ENCODE data around the gene HSF5.

Gene HSF5

GRCh38 chr17:58382872-58383242, 105.4 kb downstream of the HSF5 start:
- Histone ChIP-seq H3K9ac (ENCODE audit: low read length) (no peak overlapping the region), H3K27ac (ENCODE audit: low read depth, low read length) (no peak overlapping the region), H3K27me3 (ENCODE audit: control insufficient read depth, insufficient read depth, low read length) (no peaks in the 10 kb centered on the region), H3K36me3 (ENCODE audit: control insufficient read depth, insufficient read depth, low read length) (no peaks in the 10 kb centered on the region), H3K9me3 (ENCODE audit: control insufficient read depth, insufficient read depth, low read depth, low read length) (no peaks in the 10 kb centered on the region), H3K4me1 (ENCODE audit: control insufficient read depth, insufficient read depth, low read length) (peaks cover 36% of the 10 kb centered on the region), H3K4me3 (ENCODE audit: low read depth, low read length) (no peak overlapping the region)

DNA sequence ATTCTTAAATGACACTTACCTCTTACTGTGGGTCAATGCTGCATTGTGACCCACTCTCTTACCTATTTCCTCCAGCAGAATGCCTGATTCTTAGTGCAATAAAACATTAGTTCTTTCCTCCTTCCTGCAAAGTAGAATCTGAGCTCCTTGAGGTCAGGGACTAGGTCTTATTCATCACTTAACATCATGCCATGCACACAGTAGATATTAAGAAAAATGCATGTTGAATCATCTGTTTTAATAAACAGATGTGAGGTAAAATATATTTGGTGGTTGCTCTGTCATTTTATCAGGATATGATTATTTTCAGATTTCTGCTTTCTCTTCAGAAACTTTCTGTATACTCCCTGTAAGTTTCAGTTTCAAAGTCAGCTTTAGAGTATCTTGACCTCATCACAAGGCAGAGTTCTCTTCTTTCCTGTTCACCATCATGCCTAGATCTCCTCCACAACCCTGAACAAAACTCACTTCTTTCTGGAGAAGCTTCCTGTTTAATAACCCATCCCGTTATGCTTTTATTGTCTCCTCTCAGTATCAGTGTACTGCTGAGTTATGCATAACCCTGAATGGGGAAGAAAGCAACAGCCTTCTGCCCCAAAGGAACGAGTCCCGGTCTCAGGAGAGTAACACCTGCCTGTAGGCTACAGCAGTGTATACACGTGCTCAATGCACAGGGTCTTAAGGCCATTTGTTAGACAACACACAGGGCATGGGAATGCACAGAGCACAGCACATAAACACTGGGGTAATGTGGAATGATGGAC, 105.9 kb downstream of the HSF5 start:
- no peak overlapping the region for H3K27ac ChIP-seq (ENCODE audit: low read depth, low read length)
- H3K9ac ChIP-seq (ENCODE audit: low read length), result no peak overlapping the region
- H3K27me3 ChIP-seq (ENCODE audit: control insufficient read depth, insufficient read depth, low read length), result no peaks in the 10 kb centered on the region
- no peak overlapping the region for H3K4me3 ChIP-seq (ENCODE audit: low read depth, low read length)
- no peaks in the 10 kb centered on the region for H3K36me3 ChIP-seq (ENCODE audit: control insufficient read depth, insufficient read depth, low read length)
- H3K4me1 ChIP-seq (ENCODE audit: control insufficient read depth, insufficient read depth, low read length), result peaks cover 38% of the 10 kb centered on the region
- H3K9me3 ChIP-seq (ENCODE audit: control insufficient read depth, insufficient read depth, low read depth, low read length), result no peaks in the 10 kb centered on the region

DNA sequence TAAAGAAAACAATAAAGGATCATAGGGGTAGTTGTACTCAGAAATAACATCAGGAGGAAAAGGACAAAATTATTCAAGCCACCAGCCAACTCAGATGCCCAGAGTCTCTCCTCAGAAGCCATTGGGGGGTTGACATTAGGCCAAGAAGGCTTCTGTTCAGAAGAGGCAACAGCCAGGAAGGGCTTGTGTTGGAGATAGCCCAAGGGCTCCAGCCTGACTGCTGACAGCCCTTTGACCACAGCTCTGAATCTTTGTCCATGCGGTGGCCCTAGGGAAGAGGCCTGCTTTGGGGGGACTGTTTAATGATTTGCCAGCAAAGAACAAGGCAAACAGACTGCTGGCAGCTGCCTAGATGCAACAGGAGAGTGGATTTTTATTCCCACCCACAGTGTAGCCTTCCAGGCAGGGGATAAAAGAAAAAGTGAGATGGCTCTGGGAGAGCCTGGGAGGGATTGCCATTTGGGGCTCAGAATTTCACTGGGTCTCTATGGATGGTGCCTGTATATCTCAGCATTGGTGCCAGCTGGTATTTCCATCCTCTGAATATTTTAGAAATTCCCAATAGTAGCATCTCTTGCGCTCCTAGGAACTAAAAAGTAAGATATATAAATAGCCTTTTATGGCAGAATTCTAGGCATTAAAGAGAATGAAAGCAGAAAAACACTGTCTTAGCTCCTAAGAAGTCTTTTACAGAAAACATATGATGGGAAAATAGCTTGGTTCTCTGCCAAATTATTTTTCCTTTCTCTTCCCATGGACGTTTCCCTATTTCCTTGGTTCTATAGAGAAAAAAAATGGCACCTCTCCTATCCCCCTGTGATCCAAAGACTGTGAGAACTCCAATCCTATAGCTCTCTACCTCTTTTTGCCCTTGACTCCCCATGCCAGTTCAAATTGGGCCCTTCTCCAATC, 106.8 kb downstream of the HSF5 start:
- no peaks in the 10 kb centered on the region for H3K9me3 ChIP-seq (ENCODE audit: control insufficient read depth, insufficient read depth, low read depth, low read length)
- peaks cover 48% of the 10 kb centered on the region for H3K4me1 ChIP-seq (ENCODE audit: control insufficient read depth, insufficient read depth, low read length)
- no peak overlapping the region for H3K27ac ChIP-seq (ENCODE audit: low read depth, low read length)
- no peaks in the 10 kb centered on the region for H3K36me3 ChIP-seq (ENCODE audit: control insufficient read depth, insufficient read depth, low read length)
- H3K9ac ChIP-seq (ENCODE audit: low read length), result no peak overlapping the region
- H3K4me3 ChIP-seq (ENCODE audit: low read depth, low read length), result no peak overlapping the region
- no peaks in the 10 kb centered on the region for H3K27me3 ChIP-seq (ENCODE audit: control insufficient read depth, insufficient read depth, low read length)

DNA sequence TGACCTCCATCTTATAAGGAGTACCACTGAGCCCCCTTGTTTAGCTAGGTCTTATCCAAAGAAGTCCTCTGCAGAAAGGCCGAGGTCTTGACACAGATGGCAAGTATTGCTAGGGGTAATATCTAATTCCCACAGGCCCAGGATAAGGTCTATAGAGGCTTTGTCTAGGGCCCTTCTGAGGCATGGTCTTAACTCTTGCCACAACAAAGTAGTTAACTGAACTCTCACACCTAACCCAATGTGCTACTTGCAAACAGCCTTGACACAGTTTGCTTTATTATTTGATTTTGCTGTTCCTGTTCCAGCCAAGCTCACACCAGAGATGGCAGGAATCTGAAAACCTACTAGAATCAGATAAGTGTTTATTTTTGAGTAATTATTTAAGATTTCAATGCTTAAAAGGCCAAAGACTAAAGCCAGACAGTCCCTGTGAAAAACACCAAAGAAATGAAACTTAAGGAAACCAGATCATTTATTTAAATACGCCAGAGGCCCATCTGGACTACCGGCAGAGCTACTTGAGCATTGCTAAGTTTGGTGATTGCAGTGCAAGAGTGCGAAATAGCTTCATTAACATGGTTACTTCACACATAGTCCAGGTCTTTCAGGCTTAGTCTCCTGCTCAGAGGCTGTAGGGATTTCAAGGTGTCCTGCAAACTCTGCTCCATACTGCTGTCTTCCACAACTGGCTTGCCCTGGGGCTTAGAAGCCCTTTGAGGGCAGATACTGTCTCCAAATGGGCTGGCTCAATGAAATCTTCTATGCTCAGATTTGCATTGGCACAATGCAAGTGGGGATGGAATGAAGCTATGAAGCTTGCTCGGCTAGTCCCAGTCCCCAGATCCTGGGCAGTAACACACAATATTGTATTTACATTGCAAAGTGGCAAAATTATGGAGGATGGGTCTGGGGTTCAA, 107.7 kb downstream of the HSF5 start:
- Histone ChIP-seq H3K27ac (ENCODE audit: low read depth, low read length) (no peak overlapping the region), H3K9me3 (ENCODE audit: control insufficient read depth, insufficient read depth, low read depth, low read length) (no peaks in the 10 kb centered on the region), H3K36me3 (ENCODE audit: control insufficient read depth, insufficient read depth, low read length) (no peaks in the 10 kb centered on the region), H3K9ac (ENCODE audit: low read length) (no peak overlapping the region), H3K27me3 (ENCODE audit: control insufficient read depth, insufficient read depth, low read length) (no peaks in the 10 kb centered on the region), H3K4me1 (ENCODE audit: control insufficient read depth, insufficient read depth, low read length) (peaks cover 57% of the 10 kb centered on the region), H3K4me3 (ENCODE audit: low read depth, low read length) (no peak overlapping the region)

DNA sequence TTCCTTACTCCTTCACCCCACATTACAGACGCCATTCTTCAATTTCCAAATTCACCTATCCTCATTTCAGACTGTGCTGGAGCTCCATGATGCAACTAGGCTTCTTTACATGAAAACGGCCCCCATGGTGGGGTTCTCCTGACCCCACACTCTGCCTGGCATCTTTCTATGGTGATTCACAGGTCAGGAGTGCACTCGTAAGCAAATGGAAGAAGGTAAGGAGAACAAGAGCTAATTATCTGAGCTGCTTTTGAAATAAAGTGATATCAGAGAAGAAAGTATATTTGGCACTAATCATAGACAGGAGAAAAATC, 108.7 kb downstream of the HSF5 start:
- Histone ChIP-seq H3K9ac (ENCODE audit: low read length) (no peak overlapping the region), H3K9me3 (ENCODE audit: control insufficient read depth, insufficient read depth, low read depth, low read length) (no peaks in the 10 kb centered on the region), H3K4me1 (ENCODE audit: control insufficient read depth, insufficient read depth, low read length) (peaks cover 56% of the 10 kb centered on the region), H3K36me3 (ENCODE audit: control insufficient read depth, insufficient read depth, low read length) (no peaks in the 10 kb centered on the region), H3K4me3 (ENCODE audit: low read depth, low read length) (no peak overlapping the region), H3K27me3 (ENCODE audit: control insufficient read depth, insufficient read depth, low read length) (no peaks in the 10 kb centered on the region), H3K27ac (ENCODE audit: low read depth, low read length) (no peak overlapping the region)

DNA sequence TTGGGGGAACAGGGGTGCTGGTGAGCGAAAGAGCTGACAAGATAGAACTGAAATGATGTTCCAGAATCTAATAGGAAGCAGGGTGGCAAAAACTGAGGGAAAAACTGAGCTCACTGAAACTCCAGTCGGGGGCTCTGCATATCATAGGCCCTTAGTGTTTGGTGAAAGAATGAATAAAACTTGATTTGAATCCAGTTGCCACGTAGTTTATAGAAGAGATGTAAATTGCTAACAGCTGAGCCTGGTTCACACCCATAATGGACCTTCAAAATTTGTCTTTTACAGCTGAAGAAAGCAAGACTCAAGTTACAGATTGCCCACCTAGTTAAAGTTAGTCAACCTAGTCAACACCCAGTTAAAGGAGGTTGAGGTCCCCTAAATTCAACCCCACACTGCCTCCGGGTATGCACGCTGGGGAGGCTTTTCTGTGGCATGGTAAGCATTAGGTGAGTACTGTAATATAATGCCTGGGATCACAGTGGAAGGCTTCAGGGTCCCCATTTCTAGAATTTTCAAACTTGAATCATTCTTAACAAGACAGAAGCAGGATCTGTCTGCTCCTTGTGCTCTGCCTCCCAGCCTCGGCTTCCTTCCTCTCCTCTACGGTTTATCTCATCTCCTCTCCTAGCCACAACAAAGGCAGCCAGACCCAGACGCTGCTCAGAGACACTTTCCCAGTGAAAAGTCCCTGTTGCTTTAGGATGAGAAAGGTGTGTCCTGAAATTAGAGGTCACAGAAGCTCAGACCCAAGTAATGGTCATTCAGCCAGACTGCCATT, 109.3 kb downstream of the HSF5 start:
- no peaks in the 10 kb centered on the region for H3K36me3 ChIP-seq (ENCODE audit: control insufficient read depth, insufficient read depth, low read length)
- H3K4me3 ChIP-seq (ENCODE audit: low read depth, low read length), result no peak overlapping the region
- no peaks in the 10 kb centered on the region for H3K9me3 ChIP-seq (ENCODE audit: control insufficient read depth, insufficient read depth, low read depth, low read length)
- peaks cover 50% of the 10 kb centered on the region for H3K4me1 ChIP-seq (ENCODE audit: control insufficient read depth, insufficient read depth, low read length)
- H3K27me3 ChIP-seq (ENCODE audit: control insufficient read depth, insufficient read depth, low read length), result no peaks in the 10 kb centered on the region
- no peak overlapping the region for H3K9ac ChIP-seq (ENCODE audit: low read length)
- no peak overlapping the region for H3K27ac ChIP-seq (ENCODE audit: low read depth, low read length)

DNA sequence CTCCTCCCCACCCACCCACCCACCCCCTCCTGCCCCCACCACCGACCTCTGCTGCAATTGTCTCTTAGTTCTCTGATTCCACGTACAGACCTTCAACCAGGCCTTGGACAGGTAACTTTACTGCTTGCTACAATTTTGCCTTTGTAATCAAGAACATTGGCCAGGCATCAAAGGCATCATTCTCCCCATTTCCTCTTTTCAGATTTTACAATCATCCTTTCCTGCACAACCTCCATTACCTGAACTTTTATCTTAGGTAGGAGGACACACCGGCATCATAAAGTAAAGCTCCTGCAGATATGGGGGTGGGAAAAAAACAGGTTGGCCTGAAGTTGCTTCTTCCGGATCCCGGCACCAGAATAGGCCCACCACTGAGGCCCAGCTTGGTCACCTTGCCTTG, 110.5 kb downstream of the HSF5 start:
- H3K9ac ChIP-seq (ENCODE audit: low read length), result no peak overlapping the region
- no peaks in the 10 kb centered on the region for H3K27me3 ChIP-seq (ENCODE audit: control insufficient read depth, insufficient read depth, low read length)
- peaks cover 48% of the 10 kb centered on the region for H3K4me1 ChIP-seq (ENCODE audit: control insufficient read depth, insufficient read depth, low read length)
- no peaks in the 10 kb centered on the region for H3K9me3 ChIP-seq (ENCODE audit: control insufficient read depth, insufficient read depth, low read depth, low read length)
- no peak overlapping the region for H3K27ac ChIP-seq (ENCODE audit: low read depth, low read length)
- H3K36me3 ChIP-seq (ENCODE audit: control insufficient read depth, insufficient read depth, low read length), result no peaks in the 10 kb centered on the region
- no peak overlapping the region for H3K4me3 ChIP-seq (ENCODE audit: low read depth, low read length)

GRCh38 chr17:58377093-58377601, 111.1 kb downstream of the HSF5 start:
- Histone ChIP-seq H3K4me3 (ENCODE audit: low read depth, low read length) (no peak overlapping the region; the same call in 1 of the 2 replicates), H3K36me3 (ENCODE audit: control insufficient read depth, insufficient read depth, low read length) (no peaks in the 10 kb centered on the region), H3K27me3 (ENCODE audit: control insufficient read depth, insufficient read depth, low read length) (no peaks in the 10 kb centered on the region), H3K9ac (ENCODE audit: low read length) (no peak overlapping the region), H3K27ac (ENCODE audit: low read depth, low read length) (no peak overlapping the region), H3K9me3 (ENCODE audit: control insufficient read depth, insufficient read depth, low read depth, low read length) (no peaks in the 10 kb centered on the region), H3K4me1 (ENCODE audit: control insufficient read depth, insufficient read depth, low read length) (peaks cover 48% of the 10 kb centered on the region)

GRCh38 chr17:58376472-58377000, 111.7 kb downstream of the HSF5 start:
- Histone ChIP-seq H3K36me3 (ENCODE audit: control insufficient read depth, insufficient read depth, low read length) (no peaks in the 10 kb centered on the region), H3K9ac (ENCODE audit: low read length) (no peak overlapping the region), H3K9me3 (ENCODE audit: control insufficient read depth, insufficient read depth, low read depth, low read length) (no peaks in the 10 kb centered on the region), H3K27ac (ENCODE audit: low read depth, low read length) (no peak overlapping the region), H3K4me1 (ENCODE audit: control insufficient read depth, insufficient read depth, low read length) (peaks cover 48% of the 10 kb centered on the region), H3K27me3 (ENCODE audit: control insufficient read depth, insufficient read depth, low read length) (no peaks in the 10 kb centered on the region), H3K4me3 (ENCODE audit: low read depth, low read length) (no peak overlapping the region; the same call in 1 of the 2 replicates)

- H3K9ac ChIP-seq (ENCODE audit: low read length), result no peak overlapping the region
- no peaks in the 10 kb centered on the region for H3K9me3 ChIP-seq (ENCODE audit: control insufficient read depth, insufficient read depth, low read depth, low read length)
- no peaks in the 10 kb centered on the region for H3K27me3 ChIP-seq (ENCODE audit: control insufficient read depth, insufficient read depth, low read length)
- H3K27ac ChIP-seq (ENCODE audit: low read depth, low read length), result no peak overlapping the region
- no peaks in the 10 kb centered on the region; the same call in 1 of the 2 replicates for H3K36me3 ChIP-seq (ENCODE audit: control insufficient read depth, insufficient read depth, low read length)
- H3K4me3 ChIP-seq (ENCODE audit: low read depth, low read length), result no peak overlapping the region
- peaks cover 45% of the 10 kb centered on the region for H3K4me1 ChIP-seq (ENCODE audit: control insufficient read depth, insufficient read depth, low read length)
Measured at GRCh38 chr17:58375811-58376210, 112.4 kb downstream of the HSF5 start.
